SIG-M5 treated with dmso at 0.1 percent for 504 hours (cell line): ENCODE results near the gene C19orf12.

Source experiments
- DNase-seq: peaks from one replicate; lab custom pipeline; 2025; ENCODE audit not compliant: unreplicated experiment; lab: John Stamatoyannopoulos, UW

Gene C19orf12

DNA sequence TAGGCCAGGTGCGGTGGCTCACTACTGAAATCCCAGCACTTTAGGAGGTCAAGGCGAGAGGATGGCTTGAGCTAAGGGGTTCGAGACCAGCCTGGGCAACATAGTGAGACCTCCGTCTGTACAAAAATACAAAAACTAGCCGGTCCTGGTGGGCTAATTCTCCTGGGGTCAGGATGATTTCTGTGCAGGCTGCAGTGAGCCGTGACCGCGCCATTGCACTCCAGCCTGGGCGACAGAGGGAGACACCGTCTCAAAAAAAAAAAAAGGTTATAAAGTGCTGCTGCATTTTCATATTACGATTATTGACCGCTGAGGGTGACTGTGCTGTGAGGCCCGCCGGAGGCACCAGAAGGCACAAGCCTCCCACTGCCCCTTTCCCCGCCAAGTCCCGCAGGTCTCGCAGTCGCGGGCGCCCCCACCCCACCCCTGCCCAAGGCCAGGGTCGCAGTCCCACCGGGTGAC, 50.3 kb downstream of the C19orf12 start:
- no peak for DNase-seq

DNA sequence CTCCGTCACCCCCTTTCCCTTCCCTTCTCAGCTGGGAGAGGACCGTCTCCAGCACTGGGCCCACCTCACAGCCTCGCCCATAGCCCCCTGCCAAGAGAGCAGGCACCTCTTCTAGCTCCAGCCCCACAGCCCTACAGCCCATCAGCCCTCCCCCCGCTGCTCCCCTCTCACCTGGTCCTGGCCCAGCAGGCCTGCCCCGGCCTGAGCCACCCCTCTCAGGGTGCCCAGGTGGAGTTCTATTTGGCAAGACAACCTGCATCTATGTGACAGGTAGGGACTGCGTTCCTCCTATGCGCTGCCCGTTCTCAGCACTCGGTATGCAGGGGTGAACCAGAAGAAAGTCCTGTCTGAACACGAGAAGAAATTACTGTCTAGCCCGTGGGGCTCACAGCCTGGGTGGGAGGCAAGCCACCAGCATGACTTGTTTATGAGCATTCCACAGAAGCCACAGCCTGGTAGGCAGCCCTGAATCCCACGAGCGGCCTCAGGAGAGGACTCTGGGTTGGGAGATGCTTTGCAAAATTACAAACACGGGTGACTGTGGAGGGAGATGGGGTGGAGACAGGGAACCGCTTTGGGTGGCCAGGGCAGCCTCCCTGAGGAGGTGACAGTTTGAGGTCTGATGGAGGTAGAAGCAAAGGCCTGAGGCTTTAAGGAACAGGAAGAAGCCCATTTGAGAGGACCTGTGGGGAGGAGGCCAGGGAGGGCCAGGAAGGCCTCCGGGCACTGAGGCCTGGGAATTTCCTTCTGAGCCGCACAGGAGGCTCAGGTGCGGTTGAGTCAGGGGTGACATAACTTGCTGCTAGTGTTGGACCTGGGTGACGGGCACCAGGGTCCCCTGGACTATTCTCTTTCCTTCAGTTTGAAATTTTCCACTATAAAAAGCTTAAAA, 51.0 kb downstream of the C19orf12 start:
- no peak for DNase-seq

GRCh38 chr19:29662604-29663404, 52.3 kb downstream of the C19orf12 start:
- no peak for DNase-seq

- no peak for DNase-seq
Observed at GRCh38 chr19:29662278-29662603, 52.8 kb downstream of the C19orf12 start.

- no peak for DNase-seq
Observed at GRCh38 chr19:29660835-29661234, 54.2 kb downstream of the C19orf12 start.

DNA sequence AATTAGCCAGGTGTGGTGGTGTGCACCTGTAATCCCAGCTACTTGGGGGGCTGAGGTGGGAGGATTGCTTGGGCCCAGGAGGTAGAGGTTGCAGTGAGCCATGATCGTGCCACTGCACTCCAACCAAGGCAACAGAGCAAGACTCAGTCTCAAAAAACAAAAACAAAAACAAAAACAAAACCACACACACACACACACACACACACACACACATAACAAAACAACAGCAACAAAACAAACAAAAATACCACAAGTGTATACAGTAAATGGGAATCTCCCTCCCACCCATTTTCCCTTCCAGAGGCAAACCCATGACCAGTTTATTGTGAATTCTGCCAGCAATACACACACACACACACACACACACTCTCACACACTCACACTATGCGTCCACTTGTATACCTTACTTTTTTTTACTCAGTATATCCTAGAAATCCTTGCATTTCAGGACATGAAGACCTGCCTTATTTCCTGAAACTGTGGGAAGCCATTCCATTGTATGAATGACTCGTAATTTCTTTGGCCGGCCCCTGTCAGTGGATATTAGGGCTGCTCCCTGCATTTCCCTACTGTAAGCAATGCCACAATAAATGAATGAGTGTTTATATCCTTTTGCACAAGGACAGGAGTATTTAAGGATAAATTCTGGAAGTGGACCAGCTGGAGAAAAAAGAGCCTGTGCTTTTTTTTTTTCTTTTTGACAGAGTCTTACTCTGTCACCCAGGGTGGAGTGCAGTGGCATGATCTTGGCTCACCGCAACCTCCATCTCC, 56.7 kb downstream of the C19orf12 start:
- DNase-seq, result no peak

GRCh38 chr19:29655648-29656335, 59.3 kb downstream of the C19orf12 start:
- no peak for DNase-seq

DNA sequence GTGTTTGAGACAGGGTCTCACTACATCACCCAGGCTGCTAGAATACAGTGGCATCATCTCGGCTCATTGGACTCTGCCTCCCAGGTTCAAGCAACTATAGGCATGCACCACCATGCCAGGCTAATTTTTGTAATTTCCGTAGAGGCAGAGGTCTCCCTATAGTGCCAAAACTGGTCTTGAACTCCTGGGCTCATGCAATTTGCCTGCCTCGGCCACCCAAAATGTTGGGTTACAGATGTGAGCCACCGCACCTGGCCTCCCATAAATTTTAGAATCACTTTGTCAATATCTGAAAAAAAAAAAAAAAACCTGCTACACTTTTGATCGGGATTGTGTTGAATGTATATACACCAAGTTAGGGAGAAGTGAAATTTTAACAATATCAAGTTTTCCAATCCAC, 61.7 kb downstream of the C19orf12 start:
- DNase-seq, result no peak

GRCh38 chr19:29651622-29652394, 63.3 kb downstream of the C19orf12 start:
- DNase-seq, result no peak

DNA sequence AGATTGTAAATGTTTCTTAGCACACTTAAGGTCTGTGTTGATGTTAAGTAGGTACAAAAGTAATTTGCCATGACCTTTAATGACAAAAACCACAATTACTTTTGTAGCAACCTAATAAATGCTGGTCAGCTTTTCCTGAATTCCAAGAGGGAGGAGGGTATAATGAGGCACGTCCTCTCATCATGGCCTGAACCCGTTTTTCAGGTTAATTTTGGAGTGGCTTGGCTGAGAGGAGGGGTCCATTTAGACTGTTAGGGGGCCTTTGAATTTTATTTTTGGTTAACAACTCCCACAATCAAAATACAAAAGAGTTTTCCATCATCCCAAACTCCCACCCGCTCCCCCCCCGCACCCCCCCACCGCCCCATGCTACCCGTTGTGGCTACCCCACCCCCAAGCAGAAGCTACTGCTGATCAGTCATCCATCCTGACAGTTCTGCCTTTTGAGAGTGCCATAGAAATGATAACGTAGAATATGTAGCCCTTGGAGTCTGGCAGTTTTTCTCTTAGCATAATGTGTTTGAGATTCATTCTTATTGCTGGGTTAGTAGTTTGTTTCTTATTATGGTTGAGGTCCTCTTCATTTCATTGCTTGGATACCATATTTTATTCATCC, 64.2 kb downstream of the C19orf12 start:
- no peak for DNase-seq
